ENCODE results near the gene PTGER2. TPM values are rescaled to one million over a fixed set of nuclear protein-coding genes. Genes with fewer than 3 reads are reported as not detected.

Gene PTGER2
- total RNA-seq, 1 donor from 2014 or later, result 41.3 TPM

GRCh38 chr14:52370406-52370935, 56.4 kb downstream of the PTGER2 start:
- no peak for DNase-seq (ENCODE audit: low read depth)

- DNase-seq (ENCODE audit: low read depth), result no peak
These were observed 63.8 kb downstream of the PTGER2 start for GRCh38 chr14:52377940-52378339.

Other genes starting within 250 kb of the PTGER2 start
- 20.3 and 106 TPM in 2 replicates for gene NID2, start 245.3 kb upstream of the PTGER2 start, total RNA-seq
- not detected in 2 replicates for gene PTGDR, start 46.6 kb upstream of the PTGER2 start, total RNA-seq
- gene TXNDC16, start 238.2 kb downstream of the PTGER2 start, total RNA-seq, result 2.4 and 5.5 TPM in 2 replicates
- gene GPR137C, start 238.5 kb downstream of the PTGER2 start, total RNA-seq, result 0.35 and 2.6 TPM in 2 replicates

All from renal cortical epithelial cell (primary cell).